H9 (cell line): ENCODE results near the gene PPA1. TPM values are rescaled to one million over a fixed set of nuclear protein-coding genes. Genes with fewer than 3 reads are reported as not detected.

Source experiments
- DNase-seq: peaks from one replicate; pipeline ENCODE4 v3.0.0-alpha.2; 2017
- H2AFZ ChIP-seq: one replicate; pipeline ENCODE4 v1.6.1; 2013; ENCODE audit warnings: mild to moderate bottlenecking, low read length, control low read depth, moderate library complexity
- H2AK5ac ChIP-seq: 2 replicates; pipeline ENCODE4 v1.6.1; 2013; ENCODE audit warnings: low read length, control low read depth, mixed read lengths; ENCODE audit not compliant: insufficient read length
- H2BK120ac ChIP-seq: one replicate; pipeline ENCODE4 v1.6.1; 2013; ENCODE audit warnings: low read depth, mild to moderate bottlenecking, low read length, control low read depth, inconsistent platforms; ENCODE audit not compliant: poor library complexity, severe bottlenecking
- H2BK12ac ChIP-seq: 2 replicates; pipeline ENCODE4 v1.6.1; 2013; ENCODE audit warnings: low read length, control low read depth, mixed read lengths, low read depth; ENCODE audit not compliant: insufficient read length
- H2BK15ac ChIP-seq: 2 replicates; pipeline ENCODE4 v1.6.1; 2013; ENCODE audit warnings: low read depth, low read length, control low read depth
- H2BK20ac ChIP-seq: one replicate; pipeline ENCODE4 v1.6.1; 2013; ENCODE audit warnings: low read depth, mild to moderate bottlenecking, low read length, control low read depth, inconsistent platforms; ENCODE audit not compliant: poor library complexity, severe bottlenecking
- H2BK5ac ChIP-seq: 2 replicates; pipeline ENCODE4 v1.6.1; 2013; ENCODE audit warnings: low read length, control low read depth, mixed read lengths; ENCODE audit not compliant: insufficient read length
- H3K14ac ChIP-seq: 2 replicates; pipeline ENCODE4 v1.6.1; 2013; ENCODE audit warnings: low read length, control low read depth; ENCODE audit not compliant: insufficient read depth
- H3K18ac ChIP-seq: 2 replicates; pipeline ENCODE4 v1.6.1; 2013; ENCODE audit warnings: low read depth, mild to moderate bottlenecking, mixed read lengths, low read length, control low read depth; ENCODE audit not compliant: insufficient read length
- H3K23ac ChIP-seq: 2 replicates; pipeline ENCODE4 v1.6.1; 2013; ENCODE audit warnings: low read length, control low read depth, mixed read lengths, low read depth; ENCODE audit not compliant: insufficient read length
- H3K23me2 ChIP-seq: 2 replicates; pipeline ENCODE4 v1.6.1; 2013; ENCODE audit warnings: low read depth, mild to moderate bottlenecking, mixed read lengths, low read length, control low read depth; ENCODE audit not compliant: insufficient read length, poor library complexity, severe bottlenecking
- H3K27ac ChIP-seq: 2 replicates; pipeline ENCODE4 v1.5.1; 2013; ENCODE audit warnings: low read length, control low read depth, mixed read lengths, low read depth; ENCODE audit not compliant: insufficient read length
- H3K27me3 ChIP-seq: 2 replicates; pipeline ENCODE4 v1.6.1; 2013; ENCODE audit warnings: low read length, control low read depth, inconsistent platforms; ENCODE audit not compliant: insufficient read depth
- H3K4ac ChIP-seq: 2 replicates; pipeline ENCODE4 v1.6.1; 2013; ENCODE audit warnings: low read depth, mild to moderate bottlenecking, control low read depth, inconsistent platforms, low read length, moderate library complexity
- H3K4me1 ChIP-seq: 2 replicates; pipeline ENCODE4 v1.6.1; 2013; ENCODE audit warnings: low read length, control low read depth, inconsistent platforms; ENCODE audit not compliant: insufficient read depth
- H3K4me2 ChIP-seq: 2 replicates; pipeline ENCODE4 v1.6.1; 2013; ENCODE audit warnings: low read length, control low read depth, mixed read lengths; ENCODE audit not compliant: insufficient read length, insufficient read depth
- H3K56ac ChIP-seq: 2 replicates; pipeline ENCODE4 v1.6.1; 2013; ENCODE audit warnings: low read depth, mild to moderate bottlenecking, mixed read lengths, low read length, control low read depth; ENCODE audit not compliant: insufficient read length
- H3K79me1 ChIP-seq: 2 replicates; pipeline ENCODE4 v1.6.1; 2013; ENCODE audit warnings: low read depth, mild to moderate bottlenecking, moderate library complexity, low read length, control low read depth, inconsistent platforms; ENCODE audit not compliant: insufficient read depth, poor library complexity, severe bottlenecking
- H3K79me2 ChIP-seq: 2 replicates; pipeline ENCODE4 v1.6.1; 2013; ENCODE audit warnings: low read length, control low read depth, inconsistent platforms; ENCODE audit not compliant: insufficient read depth
- H3K9ac ChIP-seq: 2 replicates; pipeline ENCODE4 v1.6.1; 2013; ENCODE audit warnings: low read length, control low read depth, mixed read lengths; ENCODE audit not compliant: insufficient read length; ENCODE audit errors: extremely low read depth
- H3K9me3 ChIP-seq: one replicate; pipeline ENCODE4 v1.6.1; 2013; ENCODE audit warnings: low read depth, low read length, inconsistent platforms; ENCODE audit not compliant: control insufficient read depth
- H3T11ph ChIP-seq: one replicate; pipeline ENCODE4 v1.6.1; 2013; ENCODE audit warnings: mild to moderate bottlenecking, low read length, control low read depth, inconsistent platforms
- H4K20me1 ChIP-seq: one replicate; pipeline ENCODE4 v1.6.1; 2013; ENCODE audit not compliant: control insufficient read depth, insufficient read length, insufficient read depth
- H4K5ac ChIP-seq: 2 replicates; pipeline ENCODE4 v1.6.1; 2013; ENCODE audit warnings: low read depth, mild to moderate bottlenecking, mixed read lengths, low read length, control low read depth; ENCODE audit not compliant: insufficient read length
- H4K8ac ChIP-seq: replicated peaks from 2 replicates; pipeline ENCODE4 v1.6.1; 2013; ENCODE audit warnings: low read length, control low read depth, mixed read lengths, low read depth; ENCODE audit not compliant: insufficient read length
- H4K91ac ChIP-seq: 2 replicates; pipeline ENCODE4 v1.6.1; 2013; ENCODE audit warnings: low read depth, mild to moderate bottlenecking, moderate library complexity, mixed read lengths, low read length, control low read depth; ENCODE audit not compliant: insufficient read length
- H3K27ac Mint-ChIP-seq, 3 experiments: 2 replicates in 2 of 3; 3 replicates in 1 of 3; pipeline ENCODE4 v1.8.0; 2020 to 2021; ENCODE audit warnings: mixed read lengths in 3 of 3, mild to moderate bottlenecking in 1 of 3, moderate library complexity in 1 of 3
- H3K27me3 Mint-ChIP-seq: 2 replicates; pipeline ENCODE4 v1.8.0; 2021; ENCODE audit warnings: low read depth, mild to moderate bottlenecking, moderate library complexity, mixed read lengths
- H3K36me3 Mint-ChIP-seq, 3 experiments: 2 replicates in 2 of 3; 3 replicates in 1 of 3; pipeline ENCODE4 v1.8.0; 2020 to 2021; ENCODE audit warnings: low read depth in 3 of 3, mixed read lengths in 3 of 3; ENCODE audit not compliant: insufficient read depth in 1 of 3
- H3K4me1 Mint-ChIP-seq, 2 experiments: 2 replicates each; pipeline ENCODE4 v1.8.0; 2020; ENCODE audit warnings: mixed read lengths in 2 of 2
- H3K4me3 Mint-ChIP-seq, 2 experiments: 2 replicates in 1 of 2; 3 replicates in 1 of 2; pipeline ENCODE4 v1.8.0; 2020 to 2021; ENCODE audit warnings: mild to moderate bottlenecking in 2 of 2, mixed read lengths in 2 of 2, moderate library complexity in 1 of 2
- H3K9me3 Mint-ChIP-seq, 2 experiments: 2 replicates in 1 of 2; 3 replicates in 1 of 2; pipeline ENCODE4 v1.8.0; 2020; ENCODE audit warnings: mild to moderate bottlenecking in 2 of 2, mixed read lengths in 2 of 2, moderate library complexity in 1 of 2
- CTCF ChIP-seq: fragments of 200-600 bp; sonication (generic); conservative IDR thresholded peaks from 3 replicates; pipeline ENCODE4 v1.8.0; 2021; ENCODE audit warnings: antibody characterized with exemption, mild to moderate bottlenecking
- WGBS: extraction: QIAGEN DNeasy Blood & Tissue Kit; methylation state at CpG from one replicate; pipeline ENCODE4 v1.1.7; 2013; ENCODE audit warnings: missing lambda C conversion rate, low lambda C conversion rate, mixed read lengths; ENCODE audit not compliant: insufficient read length; ENCODE audit errors: extremely low coverage; 5-methylcytosine and 5-hydroxymethylcytosine counted together
- total RNA-seq: library from RNA; stranded (reverse); gene quantifications from 2 replicates; pipeline ENCODE4 v1.2.1, GENCODE V29; 2021

PPA1 gene
- total RNA-seq, 1 experiment from 2014 or later, result 115 TPM

- Mint-ChIP-seq H3K27me3 (no peaks in the 10 kb centered on the region), H3K4me3 (no peak overlapping the region), H3K36me3 (peaks cover 0 to 20% (median 7%) of the 10 kb centered on the region in 3 experiments; a peak in 4 of 7 replicates), H3K27ac (no peak overlapping the region), H3K4me1 (no peaks in the 10 kb centered on the region), H3K9me3 (no peaks in the 10 kb centered on the region)
- H3K23ac ChIP-seq, result no peak overlapping the region
- H3K27me3 ChIP-seq, result no peaks in the 10 kb centered on the region
- no peaks in the 10 kb centered on the region for H3K4me1 ChIP-seq
- WGBS, result no CpG with 5 or more reads among the region's 3 CpGs
- H4K8ac ChIP-seq, result no peak overlapping the region
- H2BK120ac ChIP-seq, result no peak overlapping the region
- no peaks in the 10 kb centered on the region for H3K23me2 ChIP-seq
- no peak overlapping the region for H2AFZ ChIP-seq
- no peak overlapping the region for H2BK5ac ChIP-seq
- no peak overlapping the region for H3K18ac ChIP-seq
- H2BK12ac ChIP-seq, result no peak overlapping the region
- H4K5ac ChIP-seq, result no peak overlapping the region
- H3K14ac ChIP-seq, result no peak overlapping the region
- H3T11ph ChIP-seq, result no peak overlapping the region
- no peak overlapping the region for H2BK15ac ChIP-seq
- no peak overlapping the region for H3K27ac ChIP-seq
- DNase-seq, result no peak
- peaks cover 4% of the 10 kb centered on the region; the same call in 1 of the 2 replicates for H3K79me2 ChIP-seq
- H3K9ac ChIP-seq, result no peak overlapping the region
- H3K4ac ChIP-seq, result no peak overlapping the region
- H2BK20ac ChIP-seq, result no peak overlapping the region
- no peaks in the 10 kb centered on the region for H3K9me3 ChIP-seq
- no peak overlapping the region for H3K4me2 ChIP-seq
- H3K79me1 ChIP-seq, result no peaks in the 10 kb centered on the region
- H3K56ac ChIP-seq, result no peak overlapping the region
- H4K91ac ChIP-seq, result no peak overlapping the region
- no peak overlapping the region for H2AK5ac ChIP-seq
- H4K20me1 ChIP-seq, result no peaks in the 10 kb centered on the region
- TF ChIP-seq CTCF, result no peak
Measured at GRCh38 chr10:70222340-70222794, 10.9 kb downstream of the PPA1 start.
